Activated CD8-positive, alpha-beta memory T cell treated with anti-CD3 and anti-CD28 coated beads for 48 hours (primary cell): ENCODE data around the gene OR6C65.

Source experiments
- DNase-seq, 3 experiments: peaks; one replicate each; pipeline ENCODE4 v3.0.0-alpha.2; 2020; ENCODE audit warnings: low read depth in 2 of 3, low spot score in 2 of 3

OR6C65 gene

DNA sequence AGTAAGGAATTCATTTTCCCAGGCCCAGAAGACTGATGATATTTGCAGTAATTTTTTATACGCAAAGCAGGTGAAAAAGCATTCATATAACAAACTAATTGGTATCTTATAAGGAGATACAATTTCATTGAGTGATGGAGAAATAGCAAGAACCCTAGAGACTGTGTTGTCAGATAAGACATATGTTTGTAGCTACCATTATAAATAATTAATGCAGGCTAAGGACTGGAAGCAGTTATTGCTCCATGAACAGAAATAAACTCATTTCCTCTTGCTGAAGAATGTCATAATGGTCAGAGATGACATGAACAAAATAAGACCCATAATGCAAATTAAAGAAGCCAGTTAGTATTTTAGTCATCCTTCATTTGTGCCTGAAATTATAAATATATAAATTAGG, 45.0 kb downstream of the OR6C65 start:
- no peak for DNase-seq

DNA sequence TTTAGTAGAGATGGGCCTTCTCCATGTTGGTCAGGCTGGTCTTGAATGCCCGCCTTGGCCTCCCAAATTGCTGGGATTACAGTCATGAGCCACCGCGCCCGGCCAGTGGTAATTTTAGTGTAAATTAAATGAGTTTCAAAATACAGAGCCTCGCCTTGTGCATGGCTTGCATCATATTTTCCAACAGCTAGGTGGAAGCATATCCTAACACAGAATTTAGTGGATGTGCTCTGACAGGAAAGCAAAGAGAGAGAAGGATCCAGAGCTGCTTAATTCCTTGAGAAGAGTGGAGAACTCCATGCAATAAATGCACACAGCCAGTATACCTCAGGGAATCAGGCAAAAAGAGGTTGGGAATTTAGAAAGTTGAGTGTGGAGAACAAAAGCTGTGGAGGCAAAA, 46.0 kb downstream of the OR6C65 start:
- DNase-seq = no peak

DNA sequence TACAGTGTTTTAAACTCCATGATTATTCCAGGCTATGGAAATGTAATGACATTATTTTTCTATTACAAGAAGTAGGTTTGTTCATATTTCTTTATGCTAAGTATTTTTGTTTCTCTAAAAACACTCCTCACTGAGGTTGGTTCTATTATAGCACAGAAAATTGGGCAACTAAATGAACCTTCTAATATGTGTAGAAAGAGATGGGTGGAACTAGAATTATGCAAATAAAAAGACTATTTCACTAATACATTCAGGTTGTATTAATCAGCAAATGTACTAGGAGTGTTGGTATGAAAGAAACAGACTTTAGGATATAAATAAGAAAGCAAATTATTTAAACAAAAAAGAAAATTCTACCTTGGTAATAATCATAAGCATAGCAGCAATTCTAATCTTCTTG, 48.5 kb downstream of the OR6C65 start:
- no peak for DNase-seq
